WTC11 (cell line): Measurements from ENCODE around the gene DNAJC17. TPM values are rescaled to one million over a fixed set of nuclear protein-coding genes. Genes with fewer than 3 reads are reported as not detected.

Source experiments
- ATAC-seq: fragments of 200-7000 bp; cut with Tn5 transposase; 2 replicates; pipeline ENCODE4 v1.10.0; 2021; ENCODE audit warnings: mild to moderate bottlenecking, moderate library complexity
- CTCF ChIA-PET: fragments of 300-600 bp; sonication (Branson Sonifier 250); formaldehyde crosslinking; loops from one replicate; lab custom pipeline; 2021; ENCODE audit warnings: antibody characterized with exemption; lab: Charles Lee
- POLR2A ChIA-PET: fragments of 350-600 bp; sonication (Branson Sonifier 250); formaldehyde crosslinking; loops from one replicate; lab custom pipeline; 2021; ENCODE audit warnings: antibody characterized with exemption; lab: Charles Lee
- DNase-seq: peaks from one replicate; pipeline ENCODE4 v3.0.0; 2021; ENCODE audit warnings: low spot score
- H3K27ac Mint-ChIP-seq: 2 replicates; pipeline ENCODE4 v1.8.0; 2021; ENCODE audit warnings: mixed read lengths
- H3K27me3 Mint-ChIP-seq: 2 replicates; pipeline ENCODE4 v1.8.0; 2021; ENCODE audit warnings: low read depth, mild to moderate bottlenecking, moderate library complexity, mixed read lengths
- H3K36me3 Mint-ChIP-seq: 2 replicates; pipeline ENCODE4 v1.8.0; 2021; ENCODE audit warnings: mixed read lengths
- H3K4me1 Mint-ChIP-seq: 2 replicates; pipeline ENCODE4 v1.8.0; 2022; ENCODE audit warnings: mixed read lengths
- H3K4me3 Mint-ChIP-seq: 2 replicates; pipeline ENCODE4 v1.8.0; 2021; ENCODE audit warnings: mild to moderate bottlenecking, moderate library complexity, mixed read lengths
- H3K9me3 Mint-ChIP-seq: 2 replicates; pipeline ENCODE4 v1.8.0; 2021; ENCODE audit warnings: mixed read lengths
- ATF3 ChIP-seq: sonication (generic); formaldehyde crosslinking; conservative IDR thresholded peaks from 2 replicates; pipeline ENCODE4 v1.8.1; 2022; ENCODE audit warnings: mild to moderate bottlenecking, missing genetic modification reagents
- ATF6 ChIP-seq: sonication (generic); formaldehyde crosslinking; IDR thresholded peaks from 2 replicates; pipeline ENCODE4 v1.8.1; 2023; ENCODE audit warnings: mild to moderate bottlenecking, missing genetic modification reagents
- CBFB ChIP-seq: sonication (generic); formaldehyde crosslinking; IDR thresholded peaks from 2 replicates; pipeline ENCODE4 v1.8.1; 2022; ENCODE audit warnings: mild to moderate bottlenecking, low read depth, missing genetic modification reagents
- CREB1 ChIP-seq: sonication (generic); formaldehyde crosslinking; IDR thresholded peaks from 2 replicates; pipeline ENCODE4 v1.8.0; 2023; ENCODE audit warnings: mild to moderate bottlenecking, missing genetic modification reagents
- HMGA2 ChIP-seq: fragments of 250-450 bp; sonication (Bioruptor Pico); IDR thresholded peaks from 2 replicates; pipeline ENCODE4 v1.4.0; 2021; ENCODE audit warnings: mild to moderate bottlenecking, moderate library complexity
- IRF1 ChIP-seq: sonication (generic); formaldehyde crosslinking; IDR thresholded peaks from 2 replicates; pipeline ENCODE4 v1.8.0; 2023; ENCODE audit warnings: missing genetic modification reagents
- IRF2 ChIP-seq: sonication (generic); formaldehyde crosslinking; IDR thresholded peaks from 2 replicates; pipeline ENCODE4 v1.8.0; 2022; ENCODE audit warnings: low read depth, missing genetic modification reagents, borderline replicate concordance
- NFE2L1 ChIP-seq: sonication (generic); formaldehyde crosslinking; IDR thresholded peaks from 2 replicates; pipeline ENCODE4 v1.8.1; 2023; ENCODE audit warnings: missing genetic modification reagents
- NR2C2 ChIP-seq: sonication (generic); formaldehyde crosslinking; IDR thresholded peaks from 2 replicates; pipeline ENCODE4 v1.8.0; 2022; ENCODE audit warnings: mild to moderate bottlenecking, missing genetic modification reagents
- SMAD3 ChIP-seq: sonication (generic); formaldehyde crosslinking; IDR thresholded peaks from 2 replicates; pipeline ENCODE4 v1.8.0; 2022; ENCODE audit warnings: missing genetic modification reagents, mild to moderate bottlenecking, borderline replicate concordance
- TCF7 ChIP-seq: sonication (generic); formaldehyde crosslinking; IDR thresholded peaks from 2 replicates; pipeline ENCODE4 v1.8.0; 2022; ENCODE audit warnings: mild to moderate bottlenecking, low read depth, missing genetic modification reagents, moderate library complexity
- ZNF138 ChIP-seq: sonication (generic); formaldehyde crosslinking; conservative IDR thresholded peaks from 2 replicates; pipeline ENCODE4 v1.8.1; 2022; ENCODE audit warnings: mild to moderate bottlenecking, moderate library complexity, missing genetic modification reagents
- total RNA-seq: library from RNA; stranded (reverse); gene quantifications from 3 replicates; pipeline ENCODE4 v1.2.3, GENCODE V29; 2021
- TF ChIP-seq, protein P1 (sequence below): sonication (generic); formaldehyde crosslinking; IDR thresholded peaks from 2 replicates; pipeline ENCODE4 v1.8.1; 2022; ENCODE audit warnings: mild to moderate bottlenecking, moderate library complexity, missing genetic modification reagents
- TF ChIP-seq, protein P2 (sequence below): sonication (generic); formaldehyde crosslinking; IDR thresholded peaks from 2 replicates; pipeline ENCODE4 v1.8.1; 2023; ENCODE audit warnings: mild to moderate bottlenecking, missing genetic modification reagents
- TF ChIP-seq, protein P3 (sequence below): sonication (generic); formaldehyde crosslinking; IDR thresholded peaks from 2 replicates; pipeline ENCODE4 v1.8.0; 2022; ENCODE audit warnings: mild to moderate bottlenecking, missing genetic modification reagents
- TF ChIP-seq, protein P4 (sequence below): sonication (generic); formaldehyde crosslinking; conservative IDR thresholded peaks from 2 replicates; pipeline ENCODE4 v1.8.1; 2023; ENCODE audit warnings: mild to moderate bottlenecking, low read depth, missing genetic modification reagents, moderate library complexity

DNAJC17 gene
- total RNA-seq, 1 experiment from 2014 or later, result 49.8 TPM

DNA sequence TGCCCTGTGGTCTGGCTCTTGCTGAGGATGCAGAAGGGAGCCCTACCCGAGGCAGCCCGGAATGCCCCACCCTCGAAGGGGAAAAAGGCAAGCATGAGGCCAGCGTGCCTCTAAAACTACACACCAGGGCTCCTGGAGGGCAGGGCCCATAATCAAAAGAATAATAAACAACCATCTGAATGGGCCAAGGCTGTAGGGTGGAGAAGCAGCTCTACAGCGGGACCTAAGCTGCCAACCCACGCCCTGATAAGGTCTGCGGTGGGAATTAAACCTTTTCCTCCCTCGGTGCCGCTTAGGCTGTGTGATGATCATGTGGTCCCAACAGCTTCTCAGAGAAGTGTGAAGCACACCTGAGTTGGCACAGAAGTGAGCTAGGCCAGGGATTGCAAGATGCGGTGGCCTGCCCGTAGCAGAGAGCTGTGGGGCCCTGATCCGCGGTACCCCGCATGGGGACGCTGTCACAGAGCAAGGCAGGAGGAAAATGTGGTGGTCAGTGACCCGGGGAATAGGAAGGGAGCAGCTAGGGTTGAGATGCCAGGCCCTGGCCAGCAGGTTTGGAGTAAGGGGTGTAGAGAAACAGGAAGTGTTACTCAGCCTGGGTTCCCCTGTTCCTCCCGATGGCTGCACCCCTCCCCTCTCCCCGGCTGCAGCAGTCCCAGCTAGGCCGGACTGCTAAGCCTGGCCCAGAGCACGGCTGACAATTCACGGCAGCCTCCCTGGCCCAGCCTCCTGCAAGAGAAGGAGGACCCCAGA lies 38.6 kb downstream of the DNAJC17 start:
- H3K36me3 Mint-ChIP-seq, result no peaks in the 10 kb centered on the region; the same call in 1 of the 2 replicates
- ChIA-PET POLR2A (no interaction called here), CTCF (interaction anchor here (0.6 to 7.8 kb wide), 5 partner anchors 17 to 123 kb away, joined by 3 to 60 read pairs (median 4); no protein-coding TSS in a partner anchor)
- H3K27ac Mint-ChIP-seq, result no peak overlapping the region; the same call in 1 of the 2 replicates
- TF ChIP-seq, protein P1, sequence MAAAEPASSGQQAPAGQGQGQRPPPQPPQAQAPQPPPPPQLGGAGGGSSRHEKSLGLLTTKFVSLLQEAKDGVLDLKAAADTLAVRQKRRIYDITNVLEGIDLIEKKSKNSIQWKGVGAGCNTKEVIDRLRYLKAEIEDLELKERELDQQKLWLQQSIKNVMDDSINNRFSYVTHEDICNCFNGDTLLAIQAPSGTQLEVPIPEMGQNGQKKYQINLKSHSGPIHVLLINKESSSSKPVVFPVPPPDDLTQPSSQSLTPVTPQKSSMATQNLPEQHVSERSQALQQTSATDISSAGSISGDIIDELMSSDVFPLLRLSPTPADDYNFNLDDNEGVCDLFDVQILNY, result no peak
- TF ChIP-seq, protein P2, sequence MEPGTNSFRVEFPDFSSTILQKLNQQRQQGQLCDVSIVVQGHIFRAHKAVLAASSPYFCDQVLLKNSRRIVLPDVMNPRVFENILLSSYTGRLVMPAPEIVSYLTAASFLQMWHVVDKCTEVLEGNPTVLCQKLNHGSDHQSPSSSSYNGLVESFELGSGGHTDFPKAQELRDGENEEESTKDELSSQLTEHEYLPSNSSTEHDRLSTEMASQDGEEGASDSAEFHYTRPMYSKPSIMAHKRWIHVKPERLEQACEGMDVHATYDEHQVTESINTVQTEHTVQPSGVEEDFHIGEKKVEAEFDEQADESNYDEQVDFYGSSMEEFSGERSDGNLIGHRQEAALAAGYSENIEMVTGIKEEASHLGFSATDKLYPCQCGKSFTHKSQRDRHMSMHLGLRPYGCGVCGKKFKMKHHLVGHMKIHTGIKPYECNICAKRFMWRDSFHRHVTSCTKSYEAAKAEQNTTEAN (CRISPR knock-in tag), result no peak
- TF ChIP-seq NR2C2 (no peak), ZNF138 (no peak), IRF1 (no peak), ATF3 (CRISPR knock-in tag) (no peak), IRF2 (no peak), CBFB (no peak), NFE2L1 (CRISPR knock-in tag) (no peak), TCF7 (CRISPR knock-in tag) (no peak), SMAD3 (CRISPR knock-in tag) (no peak), CREB1 (CRISPR knock-in tag) (no peak), ATF6 (no peak), HMGA2 (CRISPR knock-in tag) (no peak)
- TF ChIP-seq, protein P3, sequence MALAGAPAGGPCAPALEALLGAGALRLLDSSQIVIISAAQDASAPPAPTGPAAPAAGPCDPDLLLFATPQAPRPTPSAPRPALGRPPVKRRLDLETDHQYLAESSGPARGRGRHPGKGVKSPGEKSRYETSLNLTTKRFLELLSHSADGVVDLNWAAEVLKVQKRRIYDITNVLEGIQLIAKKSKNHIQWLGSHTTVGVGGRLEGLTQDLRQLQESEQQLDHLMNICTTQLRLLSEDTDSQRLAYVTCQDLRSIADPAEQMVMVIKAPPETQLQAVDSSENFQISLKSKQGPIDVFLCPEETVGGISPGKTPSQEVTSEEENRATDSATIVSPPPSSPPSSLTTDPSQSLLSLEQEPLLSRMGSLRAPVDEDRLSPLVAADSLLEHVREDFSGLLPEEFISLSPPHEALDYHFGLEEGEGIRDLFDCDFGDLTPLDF (CRISPR knock-in tag), result no peak
- TF ChIP-seq, protein P4, sequence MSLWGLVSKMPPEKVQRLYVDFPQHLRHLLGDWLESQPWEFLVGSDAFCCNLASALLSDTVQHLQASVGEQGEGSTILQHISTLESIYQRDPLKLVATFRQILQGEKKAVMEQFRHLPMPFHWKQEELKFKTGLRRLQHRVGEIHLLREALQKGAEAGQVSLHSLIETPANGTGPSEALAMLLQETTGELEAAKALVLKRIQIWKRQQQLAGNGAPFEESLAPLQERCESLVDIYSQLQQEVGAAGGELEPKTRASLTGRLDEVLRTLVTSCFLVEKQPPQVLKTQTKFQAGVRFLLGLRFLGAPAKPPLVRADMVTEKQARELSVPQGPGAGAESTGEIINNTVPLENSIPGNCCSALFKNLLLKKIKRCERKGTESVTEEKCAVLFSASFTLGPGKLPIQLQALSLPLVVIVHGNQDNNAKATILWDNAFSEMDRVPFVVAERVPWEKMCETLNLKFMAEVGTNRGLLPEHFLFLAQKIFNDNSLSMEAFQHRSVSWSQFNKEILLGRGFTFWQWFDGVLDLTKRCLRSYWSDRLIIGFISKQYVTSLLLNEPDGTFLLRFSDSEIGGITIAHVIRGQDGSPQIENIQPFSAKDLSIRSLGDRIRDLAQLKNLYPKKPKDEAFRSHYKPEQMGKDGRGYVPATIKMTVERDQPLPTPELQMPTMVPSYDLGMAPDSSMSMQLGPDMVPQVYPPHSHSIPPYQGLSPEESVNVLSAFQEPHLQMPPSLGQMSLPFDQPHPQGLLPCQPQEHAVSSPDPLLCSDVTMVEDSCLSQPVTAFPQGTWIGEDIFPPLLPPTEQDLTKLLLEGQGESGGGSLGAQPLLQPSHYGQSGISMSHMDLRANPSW, result no peak
- no peaks in the 10 kb centered on the region for H3K9me3 Mint-ChIP-seq
- DNase-seq (no peak), ATAC-seq (no peak)
- no peaks in the 10 kb centered on the region for H3K27me3 Mint-ChIP-seq
- peaks cover 31% of the 10 kb centered on the region for H3K4me1 Mint-ChIP-seq
- no peak overlapping the region for H3K4me3 Mint-ChIP-seq
